Esophagus squamous epithelium (tissue), 4 donors: Measurements from ENCODE around the gene FREY1.

Experiments used
- CTCF ChIP-seq, 6 experiments: fragments of 450-650 bp in 4 of 6; fragments of 200-600 bp in 2 of 6; sonication (generic) in 2 of 6; IDR thresholded peaks; one replicate each; pipeline ENCODE4 v1.5.1; 2016 to 2019; ENCODE audit warnings: antibody characterized with exemption in 6 of 6, mild to moderate bottlenecking in 4 of 6, moderate library complexity in 4 of 6
- POLR2A ChIP-seq, 4 donors: fragments of 450-650 bp; IDR thresholded peaks; one replicate each; pipeline ENCODE4 v1.6.1; 2017; ENCODE audit warnings: antibody characterized with exemption in 4 of 4, mild to moderate bottlenecking in 4 of 4, moderate library complexity in 3 of 4

- TF ChIP-seq CTCF (IDR thresholded peaks at IDR 0.05) (no peak), POLR2A (IDR thresholded peaks at IDR 0.05) (no peak)
These were observed 35.3 kb upstream of the FREY1 start for GRCh38 chr11:45942381-45942780.
